Measurements from ENCODE around the gene PHC1.
A peak's percentile ranks its signal among the peaks of the same experiment; 100 is the strongest.
"Not testable (repeated sequence)": the region's sequence is repeated elsewhere in the genome, so short reads cannot be mapped to it uniquely, and the experiment has no call there.

The PHC1 gene

GRCh38 chr12:8914033-8914715 is at the start of gene PHC1:
Gene PHC1, plus strand, starts transcription at chr12:8914509. Its CDS starts 3,169 bp downstream, at chr12:8917678.
- Histone ChIP-seq H3K27ac (ENCODE audit: low read depth, low read length) (peak within 1 kb of the TSS; percentile 95), H3K9ac (ENCODE audit: low read length) (peak within 1 kb of the TSS; percentile 98), H3K4me1 (ENCODE audit: control insufficient read depth, insufficient read depth, low read length) (peaks cover 45% of the 10 kb centered on the region)

DNA sequence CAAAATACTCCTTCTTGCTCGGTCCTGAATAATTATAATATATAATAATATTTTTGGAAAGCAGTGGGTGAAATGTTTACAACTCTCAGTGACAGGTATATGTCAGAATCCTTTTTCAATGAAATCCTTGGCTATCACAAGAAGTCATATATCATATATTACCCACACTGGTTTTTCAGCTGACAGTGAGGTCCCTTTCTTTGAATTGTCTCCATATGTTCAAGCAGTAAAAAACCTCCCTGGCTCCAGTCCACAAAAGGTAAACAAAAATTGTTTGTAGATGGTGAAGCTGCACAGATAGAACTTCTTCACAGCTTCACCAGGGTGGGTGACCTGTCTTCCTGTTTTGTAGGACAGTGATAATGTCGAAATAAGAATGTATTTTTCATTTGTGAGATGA is 47.9 kb upstream of the PHC1 start:
- no peaks in the 10 kb centered on the region for H3K9me3 ChIP-seq (ENCODE audit: control insufficient read depth, insufficient read depth, low read depth, low read length)
- H3K4me1 ChIP-seq (ENCODE audit: control insufficient read depth, insufficient read depth, low read length), result no peaks in the 10 kb centered on the region
- no peaks in the 10 kb centered on the region; the same call in 1 of the 2 replicates for H3K36me3 ChIP-seq (ENCODE audit: control insufficient read depth, insufficient read depth, low read length)
- H3K9ac ChIP-seq (ENCODE audit: low read length), result no peak overlapping the region
- no peak overlapping the region for H3K4me3 ChIP-seq (ENCODE audit: low read depth, low read length)
- no peaks in the 10 kb centered on the region for H3K27me3 ChIP-seq (ENCODE audit: control insufficient read depth, insufficient read depth, low read length)
- H3K27ac ChIP-seq (ENCODE audit: low read depth, low read length), result no peak overlapping the region

More at GRCh38 chr12:8914033-8914715, at the start of gene PHC1:
- H3K9me3 ChIP-seq (ENCODE audit: control insufficient read depth, insufficient read depth, low read depth, low read length); H3K27me3 ChIP-seq (ENCODE audit: control insufficient read depth, insufficient read depth, low read length): not testable (repeated sequence)
- Histone ChIP-seq H3K36me3 (ENCODE audit: control insufficient read depth, insufficient read depth, low read length) (peaks cover 29% of the 10 kb centered on the region), H3K4me3 (ENCODE audit: low read depth, low read length) (peak within 1 kb of the TSS; percentile 98)

- Histone ChIP-seq H3K9ac (ENCODE audit: low read length) (no peak overlapping the region), H3K4me1 (ENCODE audit: control insufficient read depth, insufficient read depth, low read length) (no peaks in the 10 kb centered on the region), H3K27ac (ENCODE audit: low read depth, low read length) (no peak overlapping the region), H3K36me3 (ENCODE audit: control insufficient read depth, insufficient read depth, low read length) (no peaks in the 10 kb centered on the region; the same call in 1 of the 2 replicates), H3K9me3 (ENCODE audit: control insufficient read depth, insufficient read depth, low read depth, low read length) (no peaks in the 10 kb centered on the region), H3K27me3 (ENCODE audit: control insufficient read depth, insufficient read depth, low read length) (no peaks in the 10 kb centered on the region), H3K4me3 (ENCODE audit: low read depth, low read length) (no peak overlapping the region)
Observed at GRCh38 chr12:8867009-8867408, 47.3 kb upstream of the PHC1 start.

DNA sequence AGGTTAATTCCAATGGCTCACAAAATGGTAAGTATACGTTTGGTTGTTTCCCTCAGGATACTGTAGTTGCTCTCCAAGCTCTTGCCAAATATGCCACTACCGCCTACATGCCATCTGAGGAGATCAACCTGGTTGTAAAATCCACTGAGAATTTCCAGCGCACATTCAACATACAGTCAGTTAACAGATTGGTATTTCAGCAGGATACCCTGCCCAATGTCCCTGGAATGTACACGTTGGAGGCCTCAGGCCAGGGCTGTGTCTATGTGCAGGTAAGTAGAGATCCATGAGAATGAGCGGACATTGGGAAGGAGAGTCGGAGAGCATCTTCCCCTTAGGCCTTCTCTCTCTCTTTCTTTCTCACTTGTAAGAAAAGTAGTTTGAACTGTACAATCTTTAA is 46.5 kb upstream of the PHC1 start:
- H3K9me3 ChIP-seq (ENCODE audit: control insufficient read depth, insufficient read depth, low read depth, low read length), result no peaks in the 10 kb centered on the region
- H3K4me3 ChIP-seq (ENCODE audit: low read depth, low read length), result no peak overlapping the region
- no peak overlapping the region for H3K9ac ChIP-seq (ENCODE audit: low read length)
- H3K36me3 ChIP-seq (ENCODE audit: control insufficient read depth, insufficient read depth, low read length), result no peaks in the 10 kb centered on the region; the same call in 1 of the 2 replicates
- H3K27me3 ChIP-seq (ENCODE audit: control insufficient read depth, insufficient read depth, low read length), result no peaks in the 10 kb centered on the region
- no peaks in the 10 kb centered on the region for H3K4me1 ChIP-seq (ENCODE audit: control insufficient read depth, insufficient read depth, low read length)
- no peak overlapping the region for H3K27ac ChIP-seq (ENCODE audit: low read depth, low read length)

DNA sequence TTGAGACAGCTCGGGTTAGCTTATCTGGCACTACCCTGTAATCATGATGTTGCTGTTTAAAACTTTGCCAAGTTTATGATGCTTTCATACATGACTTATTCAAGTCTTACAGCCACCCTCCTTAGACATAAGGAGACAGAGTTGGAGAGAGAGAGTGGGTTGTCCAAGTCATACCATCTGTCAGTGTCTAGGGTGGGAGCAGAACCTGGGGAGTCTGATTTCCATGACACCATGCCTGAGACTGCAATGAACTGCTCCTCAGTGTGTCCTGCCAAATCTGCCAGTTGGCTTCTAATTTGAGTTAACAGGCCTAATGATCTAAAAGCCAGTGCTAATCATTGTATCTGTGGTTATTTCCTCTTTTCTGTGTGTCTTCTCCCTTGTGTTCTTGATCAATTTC is 43.7 kb upstream of the PHC1 start:
- Histone ChIP-seq H3K9me3 (ENCODE audit: control insufficient read depth, insufficient read depth, low read depth, low read length) (no peaks in the 10 kb centered on the region), H3K9ac (ENCODE audit: low read length) (no peak overlapping the region), H3K27ac (ENCODE audit: low read depth, low read length) (no peak overlapping the region), H3K4me1 (ENCODE audit: control insufficient read depth, insufficient read depth, low read length) (no peaks in the 10 kb centered on the region), H3K4me3 (ENCODE audit: low read depth, low read length) (no peak overlapping the region), H3K36me3 (ENCODE audit: control insufficient read depth, insufficient read depth, low read length) (no peaks in the 10 kb centered on the region; the same call in 1 of the 2 replicates), H3K27me3 (ENCODE audit: control insufficient read depth, insufficient read depth, low read length) (no peaks in the 10 kb centered on the region)

DNA sequence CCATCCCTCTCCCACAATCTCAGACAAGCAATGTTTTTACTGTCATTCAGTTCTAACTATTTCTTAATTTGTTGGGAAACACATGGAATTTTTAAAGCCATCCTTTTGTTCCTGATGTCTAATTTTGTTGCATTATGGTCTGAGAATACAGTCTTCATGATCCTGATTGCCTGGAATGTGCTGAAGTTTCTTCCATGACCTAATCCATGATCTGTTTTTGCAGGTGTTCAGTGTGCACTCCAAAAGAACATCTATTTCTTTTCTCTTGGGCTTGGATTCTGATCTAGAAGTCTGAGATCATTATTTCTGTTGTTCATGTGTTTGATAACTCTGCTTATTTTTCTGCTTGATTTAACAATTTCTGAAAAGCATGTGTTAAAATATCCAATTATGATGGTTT is 43.2 kb upstream of the PHC1 start:
- no peaks in the 10 kb centered on the region for H3K4me1 ChIP-seq (ENCODE audit: control insufficient read depth, insufficient read depth, low read length)
- H3K27me3 ChIP-seq (ENCODE audit: control insufficient read depth, insufficient read depth, low read length), result no peaks in the 10 kb centered on the region
- H3K27ac ChIP-seq (ENCODE audit: low read depth, low read length), result no peak overlapping the region
- no peaks in the 10 kb centered on the region for H3K9me3 ChIP-seq (ENCODE audit: control insufficient read depth, insufficient read depth, low read depth, low read length)
- H3K36me3 ChIP-seq (ENCODE audit: control insufficient read depth, insufficient read depth, low read length), result no peaks in the 10 kb centered on the region; the same call in 1 of the 2 replicates
- H3K4me3 ChIP-seq (ENCODE audit: low read depth, low read length), result no peak overlapping the region
- H3K9ac ChIP-seq (ENCODE audit: low read length), result no peak overlapping the region

- Histone ChIP-seq H3K9ac (ENCODE audit: low read length) (no peak overlapping the region), H3K27me3 (ENCODE audit: control insufficient read depth, insufficient read depth, low read length) (no peaks in the 10 kb centered on the region), H3K4me3 (ENCODE audit: low read depth, low read length) (no peak overlapping the region), H3K9me3 (ENCODE audit: control insufficient read depth, insufficient read depth, low read depth, low read length) (no peaks in the 10 kb centered on the region), H3K36me3 (ENCODE audit: control insufficient read depth, insufficient read depth, low read length) (no peaks in the 10 kb centered on the region), H3K27ac (ENCODE audit: low read depth, low read length) (no peak overlapping the region), H3K4me1 (ENCODE audit: control insufficient read depth, insufficient read depth, low read length) (peaks cover 5% of the 10 kb centered on the region; the same call in 1 of the 2 replicates)
Observed at GRCh38 chr12:8876887-8877286, 37.4 kb upstream of the PHC1 start.

- Histone ChIP-seq H3K27me3 (ENCODE audit: control insufficient read depth, insufficient read depth, low read length) (no peaks in the 10 kb centered on the region), H3K9ac (ENCODE audit: low read length) (no peak overlapping the region), H3K4me1 (ENCODE audit: control insufficient read depth, insufficient read depth, low read length) (0 out of 2 replicates have a peak, but pooled peaks cover 4% of the 10 kb centered on the region), H3K27ac (ENCODE audit: low read depth, low read length) (no peak overlapping the region), H3K4me3 (ENCODE audit: low read depth, low read length) (no peak overlapping the region), H3K36me3 (ENCODE audit: control insufficient read depth, insufficient read depth, low read length) (peaks cover 2% of the 10 kb centered on the region; the same call in 1 of the 2 replicates), H3K9me3 (ENCODE audit: control insufficient read depth, insufficient read depth, low read depth, low read length) (peaks cover 13% of the 10 kb centered on the region; the same call in 1 of the 2 replicates)
Observed at GRCh38 chr12:8886502-8887284, 27.6 kb upstream of the PHC1 start.

GRCh38 chr12:8887285-8887715 is 27.0 kb upstream of the PHC1 start:
- Histone ChIP-seq H3K27ac (ENCODE audit: low read depth, low read length) (no peak overlapping the region), H3K36me3 (ENCODE audit: control insufficient read depth, insufficient read depth, low read length) (peaks cover 2% of the 10 kb centered on the region; the same call in 1 of the 2 replicates), H3K9me3 (ENCODE audit: control insufficient read depth, insufficient read depth, low read depth, low read length) (peaks cover 13% of the 10 kb centered on the region; the same call in 1 of the 2 replicates), H3K27me3 (ENCODE audit: control insufficient read depth, insufficient read depth, low read length) (no peaks in the 10 kb centered on the region), H3K9ac (ENCODE audit: low read length) (no peak overlapping the region), H3K4me1 (ENCODE audit: control insufficient read depth, insufficient read depth, low read length) (0 out of 2 replicates have a peak, but pooled peaks cover 4% of the 10 kb centered on the region), H3K4me3 (ENCODE audit: low read depth, low read length) (no peak overlapping the region)

GRCh38 chr12:8890313-8891085 is 23.8 kb upstream of the PHC1 start:
- Histone ChIP-seq H3K27ac (ENCODE audit: low read depth, low read length) (no peak overlapping the region; the same call in 1 of the 2 replicates), H3K27me3 (ENCODE audit: control insufficient read depth, insufficient read depth, low read length) (no peaks in the 10 kb centered on the region), H3K4me3 (ENCODE audit: low read depth, low read length) (peak overlapping the region; percentile 52), H3K9me3 (ENCODE audit: control insufficient read depth, insufficient read depth, low read depth, low read length) (peaks cover 13% of the 10 kb centered on the region; the same call in 1 of the 2 replicates), H3K9ac (ENCODE audit: low read length) (peak overlapping the region; percentile 4), H3K36me3 (ENCODE audit: control insufficient read depth, insufficient read depth, low read length) (peaks cover 2% of the 10 kb centered on the region; the same call in 1 of the 2 replicates), H3K4me1 (ENCODE audit: control insufficient read depth, insufficient read depth, low read length) (0 out of 2 replicates have a peak, but pooled peaks cover 4% of the 10 kb centered on the region)

All from HUES6 (cell line).